DOHH2 (cell line): ENCODE measurements around the gene EXOC3L1.
A peak's percentile ranks its signal among the peaks of the same experiment; 100 is the strongest.

ENCODE experiments used
- H3F3A ChIP-seq: fragments of 200-600 bp; sonication (generic), shearing (Covaris generic); 2 replicates; pipeline ENCODE4 v1.6.0; 2016; ENCODE audit warnings: antibody characterized with exemption, mild to moderate bottlenecking; ENCODE audit not compliant: control insufficient read depth, insufficient read depth
- H3K27ac ChIP-seq: fragments of 200-600 bp; sonication (generic); 2 replicates; pipeline ENCODE4 v1.5.1; 2014; ENCODE audit warnings: low read depth, mild to moderate bottlenecking, low read length, moderate library complexity
- H3K27me3 ChIP-seq: fragments of 200-600 bp; sonication (generic); 2 replicates; pipeline ENCODE4 v1.6.1; 2014; ENCODE audit warnings: mild to moderate bottlenecking, low read length, mixed read lengths; ENCODE audit not compliant: control insufficient read depth
- H3K36me3 ChIP-seq: fragments of 200-600 bp; sonication (generic); 2 replicates; pipeline ENCODE4 v1.6.1; 2014; ENCODE audit warnings: mild to moderate bottlenecking, low read length, moderate library complexity, mixed read lengths; ENCODE audit not compliant: control insufficient read depth
- H3K4me1 ChIP-seq: fragments of 200-600 bp; sonication (generic); 2 replicates; pipeline ENCODE4 v1.6.1; 2014; ENCODE audit warnings: mild to moderate bottlenecking, low read length, mixed read lengths; ENCODE audit not compliant: control insufficient read depth
- H3K4me2 ChIP-seq: fragments of 200-600 bp; sonication (generic); 2 replicates; pipeline ENCODE4 v1.6.0; 2014; ENCODE audit warnings: mild to moderate bottlenecking, low read length, moderate library complexity
- H3K4me3 ChIP-seq: fragments of 200-600 bp; sonication (generic); 2 replicates; pipeline ENCODE4 v1.5.1; 2014; ENCODE audit warnings: mild to moderate bottlenecking, low read length, mixed read lengths
- H3K79me2 ChIP-seq: fragments of 200-600 bp; sonication (generic); 2 replicates; pipeline ENCODE4 v1.6.1; 2014; ENCODE audit warnings: mild to moderate bottlenecking, low read length, mixed read lengths; ENCODE audit not compliant: control insufficient read depth
- H3K9me2 ChIP-seq: fragments of 200-600 bp; sonication (generic); replicated peaks from 2 replicates; pipeline ENCODE4 v1.6.1; 2014; ENCODE audit warnings: mild to moderate bottlenecking, low read length, mixed read lengths; ENCODE audit not compliant: control insufficient read depth
- H3K9me3 ChIP-seq: fragments of 200-600 bp; sonication (generic); 2 replicates; pipeline ENCODE4 v1.6.1; 2014; ENCODE audit warnings: antibody characterized with exemption, low read length, mixed read lengths; ENCODE audit not compliant: control insufficient read depth, insufficient read depth
- H4K20me1 ChIP-seq: fragments of 200-600 bp; sonication (generic); 2 replicates; pipeline ENCODE4 v1.6.0; 2014; ENCODE audit warnings: low read depth, mild to moderate bottlenecking, antibody characterized with exemption, low read length, moderate library complexity; ENCODE audit not compliant: control insufficient read depth, insufficient read depth
- CTCF ChIP-seq: fragments of 200-600 bp; sonication (generic); IDR thresholded peaks from one replicate; pipeline ENCODE4 v1.5.1; 2014; ENCODE audit warnings: antibody characterized with exemption, mild to moderate bottlenecking, low read depth, low read length; ENCODE audit not compliant: poor library complexity, severe bottlenecking
- EZH2phosphoT487 ChIP-seq: fragments of 200-600 bp; sonication (generic); IDR thresholded peaks from 2 replicates; pipeline ENCODE4 v1.6.1; 2017; ENCODE audit warnings: borderline replicate concordance, mild to moderate bottlenecking, antibody characterized with exemption, low read length, moderate library complexity, mixed read lengths

The EXOC3L1 gene

GRCh38 chr16:67155295-67156142 is 34.4 kb downstream of the EXOC3L1 start:
- Histone ChIP-seq H3K4me2 (peak overlapping the region; percentile 55), H3K4me1 (peaks cover 30% of the 10 kb centered on the region), H4K20me1 (peaks cover 9% of the 10 kb centered on the region; the same call in 1 of the 2 replicates), H3K4me3 (0 out of 2 replicates have a peak overlapping the region, but pooled peaks have one; percentile 31), H3K9me3 (no peaks in the 10 kb centered on the region), H3F3A (peaks cover 13% of the 10 kb centered on the region), H3K27me3 (peaks cover 23% of the 10 kb centered on the region), H3K9me2 (no peaks in the 10 kb centered on the region), H3K79me2 (no peaks in the 10 kb centered on the region), H3K36me3 (no peaks in the 10 kb centered on the region), H3K27ac (no peak overlapping the region)
- peak; percentile 96 for TF ChIP-seq CTCF
- TF ChIP-seq EZH2phosphoT487, result no peak

- H3K27me3 ChIP-seq, result peaks cover 23% of the 10 kb centered on the region
- 0 out of 2 replicates have a peak overlapping the region, but pooled peaks have one; percentile 31 for H3K4me3 ChIP-seq
- H3F3A ChIP-seq, result peaks cover 13% of the 10 kb centered on the region
- H3K27ac ChIP-seq, result no peak overlapping the region
- peaks cover 30% of the 10 kb centered on the region for H3K4me1 ChIP-seq
- peak overlapping the region; percentile 55 for H3K4me2 ChIP-seq
- no peaks in the 10 kb centered on the region for H3K9me2 ChIP-seq
- H3K9me3 ChIP-seq, result no peaks in the 10 kb centered on the region
- TF ChIP-seq EZH2phosphoT487 (no peak), CTCF (no peak)
- H4K20me1 ChIP-seq, result peaks cover 9% of the 10 kb centered on the region; the same call in 1 of the 2 replicates
- H3K36me3 ChIP-seq, result no peaks in the 10 kb centered on the region
- H3K79me2 ChIP-seq, result no peaks in the 10 kb centered on the region
Measured at GRCh38 chr16:67154578-67155294, 35.2 kb downstream of the EXOC3L1 start.

- Histone ChIP-seq H3K27ac (no peak overlapping the region), H3K4me1 (peaks cover 12% of the 10 kb centered on the region; the same call in 1 of the 2 replicates), H3K9me3 (no peaks in the 10 kb centered on the region), H3K27me3 (peaks cover 20% of the 10 kb centered on the region), H3K36me3 (peaks cover 14% of the 10 kb centered on the region; the same call in 1 of the 2 replicates), H3K9me2 (no peaks in the 10 kb centered on the region), H3K4me3 (no peak overlapping the region), H4K20me1 (peaks cover under 1% of the 10 kb centered on the region; the same call in 1 of the 2 replicates), H3K79me2 (no peaks in the 10 kb centered on the region), H3K4me2 (0 out of 2 replicates have a peak overlapping the region, but pooled peaks have one; percentile 49), H3F3A (no peaks in the 10 kb centered on the region; the same call in 1 of the 2 replicates)
- TF ChIP-seq EZH2phosphoT487 (no peak), CTCF (no peak)
Measured at GRCh38 chr16:67151431-67152097, 38.4 kb downstream of the EXOC3L1 start.
